ENCODE results near the gene DESI2. TPM values are rescaled to one million over a fixed set of nuclear protein-coding genes. Genes with fewer than 3 reads are reported as not detected.

The DESI2 gene
- polyA plus RNA-seq, 1 of the 3 experiments (the other 2 are of a cell fraction): 14.0 TPM

DNA sequence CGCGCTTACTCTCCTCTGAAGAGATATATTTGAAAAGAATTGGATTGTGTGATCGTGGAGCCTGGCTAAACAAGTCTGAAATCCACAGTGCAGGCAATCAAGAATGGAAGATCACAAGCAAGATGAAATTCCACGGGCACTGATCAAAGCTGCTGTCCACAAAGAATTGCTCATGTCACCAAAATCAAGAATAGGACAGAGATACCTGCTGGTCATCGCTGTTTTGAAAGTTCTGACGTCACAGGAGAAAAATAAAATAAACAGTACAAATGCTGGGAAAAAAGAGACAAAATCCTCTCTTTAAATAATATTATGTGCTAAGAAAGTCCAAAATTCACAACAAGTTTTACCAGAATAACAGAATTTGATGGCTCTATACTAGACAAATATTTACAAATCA lies 12.0 kb upstream of the DESI2 start:
- Histone ChIP-seq H3F3A (replicated peaks; ENCODE audit: insufficient read depth) (no peaks in the 10 kb centered on the region), H3K9me2 (no peaks in the 10 kb centered on the region), H4K20me1 (ENCODE audit: insufficient read depth) (no peaks in the 10 kb centered on the region), H2AFZ (ENCODE audit: low read depth) (no peak overlapping the region), H3K79me2 (ENCODE audit: insufficient read depth) (no peaks in the 10 kb centered on the region), H3K4me3 (ENCODE audit: low read depth in 2 of 2, low read length in 1 of 2) (no peak overlapping the region), H3K4me1 (ENCODE audit: control insufficient read depth in 1 of 2, insufficient read depth in 2 of 2, low read depth in 1 of 2, low read length in 1 of 2) (no peaks in the 10 kb centered on the region), H3K27me3 (ENCODE audit: insufficient read depth) (no peaks in the 10 kb centered on the region; the same call in 1 of the 2 replicates), H3K4me2 (no peak overlapping the region), H3K27ac (ENCODE audit: low read depth in 2 of 2, low read length in 1 of 2) (no peak overlapping the region), H3K36me3 (replicated peaks in 1 of 2; ENCODE audit: control insufficient read depth in 1 of 2, insufficient read depth in 2 of 2, low read length in 1 of 2) (no peaks in the 10 kb centered on the region), H3K9me3 (no peaks in the 10 kb centered on the region), H3K9ac (no peak overlapping the region)
- no peak for DNase-seq
- TF ChIP-seq EZH2phosphoT487 (IDR thresholded peaks at IDR 0.05; ENCODE audit: borderline replicate concordance, low read depth) (no peak), FOSL2 (IDR thresholded peaks at IDR 0.05; ENCODE audit: borderline replicate concordance, low read depth) (no peak), MEF2A (IDR thresholded peaks at IDR 0.05; ENCODE audit: borderline replicate concordance, low read depth) (no peak), RFX5 (IDR thresholded peaks at IDR 0.05; ENCODE audit: low read length) (no peak), NRF1 (IDR thresholded peaks at IDR 0.05; ENCODE audit: low read depth, low read length) (no peak)
- POLR2A ChIA-PET: interaction anchor here (0.6 kb wide), 1 partner anchor 12 kb away, joined by 3 read pairs; no protein-coding TSS in a partner anchor
- CTCF ChIA-PET: interaction anchor here (0.7 to 0.8 kb wide), 2 partner anchors 13 to 156 kb away, joined by 3 read pairs; no protein-coding TSS in a partner anchor
- 70% methylated on average over 6 of the region's 6 CpGs for WGBS (ENCODE audit: low lambda C conversion rate)

GRCh38 chr1:244642526-244642925 lies 10.4 kb upstream of the DESI2 start:
- CTCF ChIA-PET: interaction anchor here (0.7 kb wide), 1 partner anchor 39 kb away, joined by 3 read pairs; no protein-coding TSS in a partner anchor
- Histone ChIP-seq H3K27me3 (ENCODE audit: insufficient read depth) (no peaks in the 10 kb centered on the region; the same call in 1 of the 2 replicates), H3K9me3 (no peaks in the 10 kb centered on the region), H3K4me3 (ENCODE audit: low read depth in 2 of 2, low read length in 1 of 2) (no peak overlapping the region), H3K4me2 (no peak overlapping the region), H4K20me1 (ENCODE audit: insufficient read depth) (no peaks in the 10 kb centered on the region), H3K4me1 (ENCODE audit: control insufficient read depth in 1 of 2, insufficient read depth in 2 of 2, low read depth in 1 of 2, low read length in 1 of 2) (no peaks in the 10 kb centered on the region), H3K36me3 (replicated peaks in 1 of 2; ENCODE audit: control insufficient read depth in 1 of 2, insufficient read depth in 2 of 2, low read length in 1 of 2) (no peaks in the 10 kb centered on the region), H3K9ac (no peak overlapping the region), H3K9me2 (no peaks in the 10 kb centered on the region), H3K27ac (ENCODE audit: low read depth in 2 of 2, low read length in 1 of 2) (no peak overlapping the region), H2AFZ (ENCODE audit: low read depth) (no peak overlapping the region), H3K79me2 (ENCODE audit: insufficient read depth) (no peaks in the 10 kb centered on the region), H3F3A (replicated peaks; ENCODE audit: insufficient read depth) (no peaks in the 10 kb centered on the region)
- DNase-seq: no peak
- POLR2A ChIA-PET: no interaction called here
- TF ChIP-seq ELF1 (IDR thresholded peaks at IDR 0.05) (no peak), RCOR1 (IDR thresholded peaks at IDR 0.05; ENCODE audit: low read length) (no peak)
- 64% methylated on average over 16 of the region's 16 CpGs for WGBS (ENCODE audit: low lambda C conversion rate)

DNA sequence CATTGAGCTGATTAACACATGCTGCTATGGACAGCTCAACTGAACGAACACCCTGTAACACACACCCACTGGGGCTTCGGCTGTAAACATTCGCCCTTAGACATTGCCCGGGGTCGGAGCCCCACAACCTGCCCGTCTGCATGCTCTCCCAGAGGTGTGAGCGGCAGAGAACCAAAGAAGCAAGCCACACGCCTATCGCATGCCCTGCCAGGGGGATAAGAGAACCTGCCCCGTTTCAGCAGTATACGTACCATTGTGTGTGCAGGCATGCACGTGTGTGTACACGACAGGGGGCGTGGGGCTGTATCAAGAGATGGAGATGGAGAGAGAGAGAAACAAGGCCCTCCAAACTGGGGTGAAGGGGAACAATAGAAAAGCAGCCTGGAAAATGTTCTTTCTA lies 9.9 kb upstream of the DESI2 start:
- no peaks in the 10 kb centered on the region; the same call in 1 of the 2 replicates for H3K27me3 ChIP-seq (ENCODE audit: insufficient read depth)
- H3K9me3 ChIP-seq: no peaks in the 10 kb centered on the region
- H3F3A ChIP-seq (replicated peaks; ENCODE audit: insufficient read depth): no peaks in the 10 kb centered on the region
- no peak overlapping the region for H3K9ac ChIP-seq
- ChIA-PET CTCF (no interaction called here), POLR2A (no interaction called here)
- H3K4me2 ChIP-seq: no peak overlapping the region
- DNase-seq: no peak
- H3K9me2 ChIP-seq: no peaks in the 10 kb centered on the region
- TF ChIP-seq RFX5 (IDR thresholded peaks at IDR 0.05; ENCODE audit: low read length) (no peak), EZH2phosphoT487 (IDR thresholded peaks at IDR 0.05; ENCODE audit: borderline replicate concordance, low read depth) (no peak), PBX3 (IDR thresholded peaks at IDR 0.05) (no peak)
- TF ChIP-seq, protein P1, sequence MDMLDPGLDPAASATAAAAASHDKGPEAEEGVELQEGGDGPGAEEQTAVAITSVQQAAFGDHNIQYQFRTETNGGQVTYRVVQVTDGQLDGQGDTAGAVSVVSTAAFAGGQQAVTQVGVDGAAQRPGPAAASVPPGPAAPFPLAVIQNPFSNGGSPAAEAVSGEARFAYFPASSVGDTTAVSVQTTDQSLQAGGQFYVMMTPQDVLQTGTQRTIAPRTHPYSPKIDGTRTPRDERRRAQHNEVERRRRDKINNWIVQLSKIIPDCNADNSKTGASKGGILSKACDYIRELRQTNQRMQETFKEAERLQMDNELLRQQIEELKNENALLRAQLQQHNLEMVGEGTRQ (IDR thresholded peaks at IDR 0.05; ENCODE audit: borderline replicate concordance, low read depth, low read length): no peak
- no peaks in the 10 kb centered on the region for H3K79me2 ChIP-seq (ENCODE audit: insufficient read depth)
- no peak overlapping the region for H3K27ac ChIP-seq (ENCODE audit: low read depth in 2 of 2, low read length in 1 of 2)
- H3K36me3 ChIP-seq (replicated peaks in 1 of 2; ENCODE audit: control insufficient read depth in 1 of 2, insufficient read depth in 2 of 2, low read length in 1 of 2): no peaks in the 10 kb centered on the region
- no peaks in the 10 kb centered on the region for H3K4me1 ChIP-seq (ENCODE audit: control insufficient read depth in 1 of 2, insufficient read depth in 2 of 2, low read depth in 1 of 2, low read length in 1 of 2)
- H2AFZ ChIP-seq (ENCODE audit: low read depth): no peak overlapping the region
- 88% methylated on average over 9 of the region's 14 CpGs for WGBS (ENCODE audit: low lambda C conversion rate)
- H3K4me3 ChIP-seq (ENCODE audit: low read depth in 2 of 2, low read length in 1 of 2): no peak overlapping the region
- no peaks in the 10 kb centered on the region for H4K20me1 ChIP-seq (ENCODE audit: insufficient read depth)
